ENCODE measurements around the gene SLC39A7.
A peak's percentile ranks its signal among the peaks of the same experiment; 100 is the strongest.

Gene SLC39A7

DNA sequence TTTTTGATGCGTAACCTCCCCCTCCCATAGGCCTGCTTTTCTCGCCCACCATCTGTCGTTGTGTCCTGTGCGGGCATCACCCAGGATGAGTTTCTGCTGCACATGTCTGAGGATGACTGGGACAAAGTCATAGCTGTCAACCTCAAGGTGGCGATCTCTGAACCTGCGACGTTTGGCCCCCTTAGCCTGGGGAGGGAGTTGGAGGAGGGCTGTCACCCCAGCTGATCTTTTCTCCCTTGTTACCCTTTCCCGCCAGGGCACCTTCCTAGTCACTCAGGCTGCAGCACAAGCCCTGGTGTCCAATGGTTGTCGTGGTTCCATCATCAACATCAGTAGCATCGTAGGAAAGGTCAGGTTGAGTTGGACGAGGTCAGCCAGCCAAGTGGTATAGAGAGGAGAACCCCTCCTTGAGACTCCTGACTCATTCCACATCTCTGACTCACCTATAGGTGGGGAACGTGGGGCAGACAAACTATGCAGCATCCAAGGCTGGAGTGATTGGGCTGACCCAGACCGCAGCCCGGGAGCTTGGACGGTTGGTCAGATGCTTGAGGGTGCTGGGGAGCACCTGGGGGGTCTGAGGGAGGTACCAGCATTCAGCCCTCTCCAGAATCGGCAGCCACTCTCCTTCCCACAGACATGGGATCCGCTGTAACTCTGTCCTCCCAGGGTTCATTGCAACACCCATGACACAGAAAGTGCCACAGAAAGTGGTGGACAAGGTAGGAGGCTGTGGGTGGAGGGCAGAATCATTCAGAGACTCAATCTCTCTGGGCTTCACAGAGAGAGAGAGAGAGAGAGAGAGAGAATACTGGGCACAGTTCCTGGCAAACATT lies 4.7 kb downstream of the SLC39A7 start:
- Histone ChIP-seq H3K9me3 (ENCODE audit: control insufficient read depth, low read length) (no peaks in the 10 kb centered on the region), H2AFZ (ENCODE audit: low read depth, low read length) (no peak overlapping the region), H3K79me1 (replicated peaks; ENCODE audit: low read length, poor library complexity, severe bottlenecking) (peaks cover 10% of the 10 kb centered on the region), H2BK5ac (ENCODE audit: low read depth, low read length, poor library complexity, severe bottlenecking) (no peak overlapping the region), H3K4me1 (ENCODE audit: control insufficient read depth, insufficient read depth, low read depth, low read length) (peaks cover 49% of the 10 kb centered on the region), H2AK5ac (ENCODE audit: low read length, severe bottlenecking) (peak overlapping the region; percentile 54), H3K9ac (ENCODE audit: low read length) (peak overlapping the region; percentile 84), H2BK15ac (ENCODE audit: low read depth, poor library complexity, severe bottlenecking) (peak overlapping the region; percentile 44), H3K36me3 (ENCODE audit: control insufficient read depth in 1 of 2, insufficient read depth in 2 of 2, low read depth in 1 of 2, low read length in 2 of 2) (peaks cover 31 to 38% of the 10 kb centered on the region in 2 experiments), H2BK120ac (ENCODE audit: low read depth, low read length) (no peak overlapping the region), H3K4ac (ENCODE audit: low read depth in 1 of 2, low read length in 2 of 2) (peak overlapping the region; percentile 82 to 86), H4K91ac (ENCODE audit: low read length) (no peak overlapping the region), H3K23ac (ENCODE audit: low read length in 2 of 2) (no peak overlapping the region), H2BK12ac (ENCODE audit: low read length in 2 of 2) (peak overlapping the region in 1 of 2 experiments; percentile 11), H4K8ac (ENCODE audit: low read length) (peak overlapping the region; percentile 84), H3K4me3 (ENCODE audit: insufficient read depth in 1 of 2, low read depth in 1 of 2, low read length in 2 of 2) (peak overlapping the region; percentile 79 to 86), H3K27me3 (ENCODE audit: control insufficient read depth in 1 of 2, insufficient read depth in 1 of 2, low read length in 2 of 2) (no peaks in the 10 kb centered on the region), H3K4me2 (ENCODE audit: low read length, poor library complexity, severe bottlenecking) (peak overlapping the region; percentile 97), H3K14ac (ENCODE audit: low read length in 2 of 2) (no peak overlapping the region), H3K18ac (ENCODE audit: low read depth in 1 of 2, low read length in 2 of 2) (peak overlapping the region; percentile 81 to 95), H3K27ac (ENCODE audit: low read length, poor library complexity, severe bottlenecking) (peak overlapping the region; percentile 36)
- peak; percentile 59 for DNase-seq
- 36% methylated on average over 7 of the region's 17 CpGs for WGBS

- H3K79me1 ChIP-seq (replicated peaks; ENCODE audit: low read length, poor library complexity, severe bottlenecking): peaks cover 12% of the 10 kb centered on the region
- DNase-seq: peak; percentile 46
These were observed 5.6 kb downstream of the SLC39A7 start for GRCh38 chr6:33206027-33206863.

GRCh38 chr6:33206864-33207551 lies 6.3 kb downstream of the SLC39A7 start:
- peak overlapping the region; percentile 83 for H4K8ac ChIP-seq (ENCODE audit: low read length)
- peak overlapping the region; percentile 100 for H3K9ac ChIP-seq (ENCODE audit: low read length)
- no peak overlapping the region for H2BK5ac ChIP-seq (ENCODE audit: low read depth, low read length, poor library complexity, severe bottlenecking)
- peak overlapping the region in 1 of 2 experiments; percentile 85 for H3K14ac ChIP-seq (ENCODE audit: low read length in 2 of 2)
- H3K4me3 ChIP-seq (ENCODE audit: insufficient read depth in 1 of 2, low read depth in 1 of 2, low read length in 2 of 2): peak overlapping the region; percentile 88 to 96
- H2BK120ac ChIP-seq (ENCODE audit: low read depth, low read length): peak overlapping the region; percentile 83
- peaks cover 12% of the 10 kb centered on the region for H3K79me1 ChIP-seq (replicated peaks; ENCODE audit: low read length, poor library complexity, severe bottlenecking)
- H2AFZ ChIP-seq (ENCODE audit: low read depth, low read length): no peak overlapping the region
- H3K23ac ChIP-seq (ENCODE audit: low read length in 2 of 2): no peak overlapping the region
- DNase-seq: peak; percentile 94
- H3K27me3 ChIP-seq (ENCODE audit: control insufficient read depth in 1 of 2, insufficient read depth in 1 of 2, low read length in 2 of 2): no peaks in the 10 kb centered on the region
- peak overlapping the region in 1 of 2 experiments; percentile 21 for H2BK12ac ChIP-seq (ENCODE audit: low read length in 2 of 2)
- H2AK5ac ChIP-seq (ENCODE audit: low read length, severe bottlenecking): peak overlapping the region; percentile 56
- peak overlapping the region; percentile 80 to 89 for H3K18ac ChIP-seq (ENCODE audit: low read depth in 1 of 2, low read length in 2 of 2)
- 10% methylated on average over 11 of the region's 20 CpGs for WGBS
- H3K4me2 ChIP-seq (ENCODE audit: low read length, poor library complexity, severe bottlenecking): peak overlapping the region; percentile 89
- H3K36me3 ChIP-seq (ENCODE audit: control insufficient read depth in 1 of 2, insufficient read depth in 2 of 2, low read depth in 1 of 2, low read length in 2 of 2): peaks cover 39 to 46% of the 10 kb centered on the region in 2 experiments
- H3K27ac ChIP-seq (ENCODE audit: low read length, poor library complexity, severe bottlenecking): no peak overlapping the region
- H2BK15ac ChIP-seq (ENCODE audit: low read depth, poor library complexity, severe bottlenecking): no peak overlapping the region
- peaks cover 43% of the 10 kb centered on the region for H3K4me1 ChIP-seq (ENCODE audit: control insufficient read depth, insufficient read depth, low read depth, low read length)
- peak overlapping the region; percentile 66 for H4K91ac ChIP-seq (ENCODE audit: low read length)
- H3K4ac ChIP-seq (ENCODE audit: low read depth in 1 of 2, low read length in 2 of 2): peak overlapping the region in 1 of 2 experiments; percentile 75
- no peaks in the 10 kb centered on the region for H3K9me3 ChIP-seq (ENCODE audit: control insufficient read depth, low read length)

More at GRCh38 chr6:33206027-33206863, 5.6 kb downstream of the SLC39A7 start:
- no peak overlapping the region for H4K91ac ChIP-seq (ENCODE audit: low read length)
- peak overlapping the region; percentile 68 for H3K9ac ChIP-seq (ENCODE audit: low read length)
- H3K9me3 ChIP-seq (ENCODE audit: control insufficient read depth, low read length): no peaks in the 10 kb centered on the region
- H3K18ac ChIP-seq (ENCODE audit: low read depth in 1 of 2, low read length in 2 of 2): peak overlapping the region in 1 of 2 experiments; percentile 80
- no peak overlapping the region for H2BK5ac ChIP-seq (ENCODE audit: low read depth, low read length, poor library complexity, severe bottlenecking)
- H2BK120ac ChIP-seq (ENCODE audit: low read depth, low read length): no peak overlapping the region
- no peak overlapping the region for H3K27ac ChIP-seq (ENCODE audit: low read length, poor library complexity, severe bottlenecking)
- no peak overlapping the region for H3K23ac ChIP-seq (ENCODE audit: low read length in 2 of 2)
- H3K4me2 ChIP-seq (ENCODE audit: low read length, poor library complexity, severe bottlenecking): no peak overlapping the region
- H3K4me1 ChIP-seq (ENCODE audit: control insufficient read depth, insufficient read depth, low read depth, low read length): peaks cover 49% of the 10 kb centered on the region
- no peak overlapping the region for H4K8ac ChIP-seq (ENCODE audit: low read length)
- WGBS: 87% methylated on average over 3 of the region's 3 CpGs
- no peak overlapping the region for H2AFZ ChIP-seq (ENCODE audit: low read depth, low read length)
- H3K4ac ChIP-seq (ENCODE audit: low read depth in 1 of 2, low read length in 2 of 2): no peak overlapping the region
- H2BK15ac ChIP-seq (ENCODE audit: low read depth, poor library complexity, severe bottlenecking): no peak overlapping the region
- H2AK5ac ChIP-seq (ENCODE audit: low read length, severe bottlenecking): peak overlapping the region; percentile 27
- H3K36me3 ChIP-seq (ENCODE audit: control insufficient read depth in 1 of 2, insufficient read depth in 2 of 2, low read depth in 1 of 2, low read length in 2 of 2): peaks cover 37 to 44% of the 10 kb centered on the region in 2 experiments
- no peaks in the 10 kb centered on the region for H3K27me3 ChIP-seq (ENCODE audit: control insufficient read depth in 1 of 2, insufficient read depth in 1 of 2, low read length in 2 of 2)
- no peak overlapping the region for H2BK12ac ChIP-seq (ENCODE audit: low read length in 2 of 2)
- H3K14ac ChIP-seq (ENCODE audit: low read length in 2 of 2): no peak overlapping the region
- no peak overlapping the region for H3K4me3 ChIP-seq (ENCODE audit: insufficient read depth in 1 of 2, low read depth in 1 of 2, low read length in 2 of 2)
